Keratinocyte (primary cell): ENCODE measurements around the gene ASTN1.

Source experiments
- CTCF ChIP-seq, 3 experiments: IDR thresholded peaks in 1 of 3; conservative IDR thresholded peaks in 1 of 3; optimal IDR thresholded peaks in 1 of 3; 2 replicates in 2 of 3; 3 replicates in 1 of 3; pipeline versions ENCODE3 to v1.5.1; 2011; ENCODE audit warnings: low read length in 3 of 3, mild to moderate bottlenecking in 3 of 3, moderate library complexity in 2 of 3, control low read depth in 1 of 3, inconsistent platforms in 1 of 3; ENCODE audit not compliant: insufficient read depth in 2 of 3; ENCODE audit errors: extremely low read depth in 1 of 3
- EZH2 ChIP-seq: IDR thresholded peaks from one replicate; pipeline ENCODE4 v1.6.1; 2012; ENCODE audit warnings: inconsistent platforms, mild to moderate bottlenecking, low read length, moderate library complexity

- TF ChIP-seq CTCF (optimal IDR thresholded peaks at IDR 0.05 in 1 of 3, IDR thresholded peaks at IDR 0.05 in 1 of 3, conservative IDR thresholded peaks at IDR 0.05 in 1 of 3; ENCODE audit: extremely low read depth in 1 of 3, insufficient read depth in 2 of 3, low read length in 3 of 3): no peak
- TF ChIP-seq EZH2: no peak
Measured at GRCh38 chr1:177106196-177106595, 58.3 kb downstream of the ASTN1 start.
